Transverse colon (tissue), 4 donors: ENCODE data around the gene PLOD2.
A peak's percentile ranks its signal among the peaks of the same experiment; 100 is the strongest.

Source experiments
- POLR2A ChIP-seq: fragments of 450-650 bp; IDR thresholded peaks from one replicate; pipeline ENCODE4 v1.6.1; 2016; ENCODE audit warnings: antibody characterized with exemption, mild to moderate bottlenecking, moderate library complexity
- POLR2AphosphoS5 ChIP-seq, 3 donors: sonication (generic); formaldehyde crosslinking; IDR thresholded peaks; one replicate each; pipeline ENCODE4 v1.6.1; 2016; ENCODE audit warnings: antibody characterized with exemption in 3 of 3
- TF ChIP-seq, protein P1 (sequence below), 5 experiments: fragments of 200-600 bp in 3 of 5; fragments of 450-650 bp in 2 of 5; sonication (generic) in 3 of 5; IDR thresholded peaks; 1 replicate in 2 of 5; 2 replicates in 3 of 5; pipeline ENCODE4 v1.5.1; 2016 to 2017; ENCODE audit warnings: antibody characterized with exemption in 5 of 5, inconsistent platforms in 3 of 5, mild to moderate bottlenecking in 2 of 5, moderate library complexity in 1 of 5

DNA sequence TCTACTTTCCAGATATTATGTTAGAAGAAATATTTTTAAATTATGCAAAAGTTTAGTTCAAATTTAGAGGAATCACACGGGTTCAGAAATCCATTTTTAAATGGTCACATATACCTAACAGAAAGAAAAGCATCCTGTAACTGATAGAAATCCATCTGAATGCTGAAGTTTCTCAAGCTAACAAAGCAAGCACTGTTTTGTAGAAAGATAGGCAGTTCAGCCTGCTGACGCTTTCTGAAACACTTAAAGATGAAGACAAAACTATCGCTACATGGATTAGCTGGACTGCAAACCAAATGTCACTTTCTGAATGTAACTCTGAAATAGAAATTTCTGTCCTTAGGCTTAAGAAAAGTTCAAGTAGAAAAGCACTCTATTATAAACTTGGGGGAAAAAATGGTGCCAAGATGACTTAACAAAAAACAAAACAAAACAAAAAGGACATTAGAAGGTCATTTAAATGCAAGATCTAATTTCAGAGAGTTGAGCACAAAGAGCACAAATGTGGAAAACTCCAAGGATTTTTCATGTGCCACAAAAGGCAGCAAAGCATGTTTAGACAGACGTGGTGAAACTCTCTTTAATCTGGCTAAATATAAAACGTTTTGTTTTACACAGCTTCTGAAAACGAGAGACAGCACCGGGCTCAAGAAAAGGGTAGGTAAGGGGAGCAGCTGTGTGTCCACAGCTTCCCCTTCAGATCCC, 1.2 kb downstream of the PLOD2 start:
- TF ChIP-seq, protein P1, sequence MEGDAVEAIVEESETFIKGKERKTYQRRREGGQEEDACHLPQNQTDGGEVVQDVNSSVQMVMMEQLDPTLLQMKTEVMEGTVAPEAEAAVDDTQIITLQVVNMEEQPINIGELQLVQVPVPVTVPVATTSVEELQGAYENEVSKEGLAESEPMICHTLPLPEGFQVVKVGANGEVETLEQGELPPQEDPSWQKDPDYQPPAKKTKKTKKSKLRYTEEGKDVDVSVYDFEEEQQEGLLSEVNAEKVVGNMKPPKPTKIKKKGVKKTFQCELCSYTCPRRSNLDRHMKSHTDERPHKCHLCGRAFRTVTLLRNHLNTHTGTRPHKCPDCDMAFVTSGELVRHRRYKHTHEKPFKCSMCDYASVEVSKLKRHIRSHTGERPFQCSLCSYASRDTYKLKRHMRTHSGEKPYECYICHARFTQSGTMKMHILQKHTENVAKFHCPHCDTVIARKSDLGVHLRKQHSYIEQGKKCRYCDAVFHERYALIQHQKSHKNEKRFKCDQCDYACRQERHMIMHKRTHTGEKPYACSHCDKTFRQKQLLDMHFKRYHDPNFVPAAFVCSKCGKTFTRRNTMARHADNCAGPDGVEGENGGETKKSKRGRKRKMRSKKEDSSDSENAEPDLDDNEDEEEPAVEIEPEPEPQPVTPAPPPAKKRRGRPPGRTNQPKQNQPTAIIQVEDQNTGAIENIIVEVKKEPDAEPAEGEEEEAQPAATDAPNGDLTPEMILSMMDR (IDR thresholded peaks at IDR 0.05), result peak in 1 of 5 experiments; percentile 55
- TF ChIP-seq POLR2A (peak; percentile 21), POLR2AphosphoS5 (IDR thresholded peaks at IDR 0.05) (no peak)
